GM19463 (cell line): Measurements from ENCODE around the gene WDHD1.
"Not testable (repeated sequence)": the region's sequence is repeated elsewhere in the genome, so short reads cannot be mapped to it uniquely, and the experiment has no call there.

ENCODE experiments used
- ATAC-seq: cut with Tn5 transposase; IDR thresholded peaks from one replicate; pipeline ENCODE4 v1.9.1; 2021; ENCODE audit warnings: mild to moderate bottlenecking, moderate library complexity; ENCODE audit not compliant: unreplicated experiment

Gene WDHD1

GRCh38 chr14:55051165-55051422 lies 24.2 kb upstream of the WDHD1 start:
- no peak for ATAC-seq

- no peak for ATAC-seq
Measured at GRCh38 chr14:55048900-55049436, 22.1 kb upstream of the WDHD1 start.

- no peak for ATAC-seq
Measured at GRCh38 chr14:55047301-55048053, 20.6 kb upstream of the WDHD1 start.

- ATAC-seq = no peak
Measured at GRCh38 chr14:55045087-55045486, 18.2 kb upstream of the WDHD1 start.

- no peak for ATAC-seq
Measured at GRCh38 chr14:55043528-55043927, 16.6 kb upstream of the WDHD1 start.

- no peak for ATAC-seq
Measured at GRCh38 chr14:55038708-55039107, 11.8 kb upstream of the WDHD1 start.

- not testable (repeated sequence) for ATAC-seq
Measured at GRCh38 chr14:55037995-55038394, 11.1 kb upstream of the WDHD1 start.

- ATAC-seq = no peak
Measured at GRCh38 chr14:55031190-55031589, 4.3 kb upstream of the WDHD1 start.

GRCh38 chr14:55028476-55028875 lies 1.6 kb upstream of the WDHD1 start:
- no peak for ATAC-seq

GRCh38 chr14:55028066-55028465 lies 1.2 kb upstream of the WDHD1 start:
- ATAC-seq = no peak

GRCh38 chr14:55026441-55026792 lies 482 bp downstream of the WDHD1 start:
- no peak for ATAC-seq

- no peak for ATAC-seq
Measured at GRCh38 chr14:55025948-55026347, 951 bp downstream of the WDHD1 start.

- not testable (repeated sequence) for ATAC-seq
Measured at GRCh38 chr14:55024365-55024764, 2.5 kb downstream of the WDHD1 start.

GRCh38 chr14:55019968-55020554 lies 6.8 kb downstream of the WDHD1 start:
- ATAC-seq = no peak

- ATAC-seq = no peak
Measured at GRCh38 chr14:55015006-55015405, 11.9 kb downstream of the WDHD1 start.

GRCh38 chr14:55005071-55005470 lies 21.8 kb downstream of the WDHD1 start:
- ATAC-seq = no peak

- ATAC-seq = no peak
Measured at GRCh38 chr14:55000381-55000780, 26.5 kb downstream of the WDHD1 start.

GRCh38 chr14:54985156-54985555 lies 41.7 kb downstream of the WDHD1 start:
- no peak for ATAC-seq

GRCh38 chr14:54981698-54982097 lies 45.2 kb downstream of the WDHD1 start:
- ATAC-seq = no peak

GRCh38 chr14:54979039-54979438 lies 47.9 kb downstream of the WDHD1 start:
- ATAC-seq = no peak

GRCh38 chr14:54976316-54976715 lies 50.6 kb downstream of the WDHD1 start:
- ATAC-seq = no peak

GRCh38 chr14:54975856-54976255 lies 51.0 kb downstream of the WDHD1 start:
- no peak for ATAC-seq
